ENCODE measurements around the gene ACR.

ACR gene

DNA sequence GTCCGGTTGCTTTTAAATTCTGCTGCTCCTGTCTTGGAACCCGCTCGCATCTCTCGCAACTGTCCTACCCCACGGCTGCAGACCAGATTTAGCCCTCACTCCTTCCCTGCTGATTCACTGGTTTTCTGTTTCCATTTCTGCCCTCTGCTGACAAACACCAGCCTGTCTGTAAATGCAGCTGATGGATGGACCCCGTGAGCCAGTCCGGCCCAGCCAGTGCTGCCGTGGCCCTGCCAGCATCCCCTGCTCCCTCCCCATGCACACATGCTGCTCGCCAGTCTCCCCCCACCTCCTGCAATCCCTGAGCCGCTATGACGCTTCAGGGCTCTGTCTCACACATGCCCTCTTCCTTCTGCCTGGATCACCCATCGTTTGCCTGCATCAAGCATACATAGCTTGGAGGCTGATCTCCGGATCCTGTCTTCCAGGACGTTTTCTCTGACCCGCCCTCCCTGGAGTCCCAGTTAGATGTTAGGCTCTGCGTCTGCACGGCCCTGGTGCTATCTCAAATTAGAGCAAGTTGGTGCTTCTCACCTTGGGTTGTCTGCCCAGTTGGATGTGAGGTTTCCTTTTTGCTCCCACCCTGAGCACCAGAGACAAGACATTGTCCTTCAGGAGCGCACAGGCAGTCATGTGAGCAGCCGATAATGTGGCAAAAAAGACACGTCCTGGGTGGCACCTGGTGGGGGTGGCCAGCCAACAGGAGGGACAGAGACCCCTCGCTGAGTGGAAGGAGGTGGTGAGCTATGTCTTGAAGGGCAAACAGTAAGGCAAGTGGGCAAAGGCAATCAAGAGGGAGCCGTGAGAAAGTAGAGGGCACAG lies 4.3 kb upstream of the ACR start:
- no peak for DNase-seq (ENCODE audit: low read depth)
- TF ChIP-seq, protein P1, sequence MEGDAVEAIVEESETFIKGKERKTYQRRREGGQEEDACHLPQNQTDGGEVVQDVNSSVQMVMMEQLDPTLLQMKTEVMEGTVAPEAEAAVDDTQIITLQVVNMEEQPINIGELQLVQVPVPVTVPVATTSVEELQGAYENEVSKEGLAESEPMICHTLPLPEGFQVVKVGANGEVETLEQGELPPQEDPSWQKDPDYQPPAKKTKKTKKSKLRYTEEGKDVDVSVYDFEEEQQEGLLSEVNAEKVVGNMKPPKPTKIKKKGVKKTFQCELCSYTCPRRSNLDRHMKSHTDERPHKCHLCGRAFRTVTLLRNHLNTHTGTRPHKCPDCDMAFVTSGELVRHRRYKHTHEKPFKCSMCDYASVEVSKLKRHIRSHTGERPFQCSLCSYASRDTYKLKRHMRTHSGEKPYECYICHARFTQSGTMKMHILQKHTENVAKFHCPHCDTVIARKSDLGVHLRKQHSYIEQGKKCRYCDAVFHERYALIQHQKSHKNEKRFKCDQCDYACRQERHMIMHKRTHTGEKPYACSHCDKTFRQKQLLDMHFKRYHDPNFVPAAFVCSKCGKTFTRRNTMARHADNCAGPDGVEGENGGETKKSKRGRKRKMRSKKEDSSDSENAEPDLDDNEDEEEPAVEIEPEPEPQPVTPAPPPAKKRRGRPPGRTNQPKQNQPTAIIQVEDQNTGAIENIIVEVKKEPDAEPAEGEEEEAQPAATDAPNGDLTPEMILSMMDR (IDR thresholded peaks at IDR 0.05; ENCODE audit: insufficient read depth, low read depth, low read length, missing control alignments) = no peak
- no peak overlapping the region for H3K4me3 ChIP-seq (ENCODE audit: low read length)

DNA sequence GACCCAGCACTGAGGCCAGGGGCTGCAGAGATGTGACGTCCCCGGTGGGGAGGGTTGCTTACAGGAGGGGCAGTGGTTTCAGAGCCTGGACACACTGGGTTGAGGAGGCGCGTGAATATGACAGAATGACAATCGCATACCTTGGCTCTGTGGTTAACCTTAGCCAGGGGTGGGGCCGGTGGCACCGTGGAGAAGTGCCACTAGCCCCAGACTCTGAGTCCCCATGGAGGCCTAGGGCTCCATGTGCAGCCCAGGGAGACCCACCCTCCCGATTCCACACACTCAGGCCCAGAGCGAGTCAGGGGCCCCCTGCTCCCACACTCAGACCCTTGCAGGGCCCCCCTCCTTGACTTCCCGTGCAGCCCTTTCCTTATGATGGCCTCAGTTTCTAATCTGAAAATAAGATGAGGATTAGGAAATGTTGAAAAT lies 3.6 kb upstream of the ACR start:
- TF ChIP-seq, protein P1 (IDR thresholded peaks at IDR 0.05; ENCODE audit: insufficient read depth, low read depth, low read length, missing control alignments) = no peak
- no peak overlapping the region for H3K4me3 ChIP-seq (ENCODE audit: low read length)
- no peak for DNase-seq (ENCODE audit: low read depth)

DNA sequence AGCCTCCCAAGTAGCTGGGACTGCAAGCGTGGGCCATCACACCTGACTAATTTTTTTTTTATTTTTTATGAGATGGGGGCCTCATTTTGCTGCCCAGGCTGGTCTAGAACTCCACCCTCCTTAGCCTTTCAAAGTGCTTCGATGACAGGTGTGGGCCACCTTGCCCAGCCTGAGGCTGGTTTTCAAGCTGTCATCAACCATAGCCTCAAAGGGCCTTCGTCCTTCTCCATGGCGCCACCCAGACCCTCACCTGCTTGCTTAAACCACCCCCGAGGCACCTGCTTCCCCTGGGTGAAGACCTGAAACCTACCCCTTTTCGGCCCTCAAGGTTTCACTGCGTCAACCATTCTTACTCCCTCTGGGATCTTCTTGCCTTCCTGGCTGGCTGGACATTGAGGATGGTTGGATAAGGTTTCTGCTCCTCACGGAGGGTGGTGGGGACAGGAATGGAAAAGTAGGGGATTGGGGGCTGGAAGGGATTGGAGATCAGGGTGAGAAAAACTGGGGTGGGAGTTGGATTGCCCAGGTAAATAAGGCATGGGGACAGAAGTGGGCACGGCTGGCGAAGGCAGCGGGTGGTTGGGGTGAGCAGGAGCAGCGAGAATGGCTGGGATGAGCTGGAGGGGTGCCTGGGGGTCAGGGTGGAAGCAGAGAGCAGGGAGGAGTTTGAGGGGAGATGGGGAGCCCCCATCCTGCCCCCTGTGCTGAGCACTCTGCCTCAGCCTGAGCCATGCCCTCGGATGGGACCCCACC lies 2.8 kb upstream of the ACR start:
- H3K4me3 ChIP-seq (ENCODE audit: low read length) = no peak overlapping the region
- TF ChIP-seq, protein P1 (IDR thresholded peaks at IDR 0.05; ENCODE audit: insufficient read depth, low read depth, low read length, missing control alignments) = no peak
- no peak for DNase-seq (ENCODE audit: low read depth)

DNA sequence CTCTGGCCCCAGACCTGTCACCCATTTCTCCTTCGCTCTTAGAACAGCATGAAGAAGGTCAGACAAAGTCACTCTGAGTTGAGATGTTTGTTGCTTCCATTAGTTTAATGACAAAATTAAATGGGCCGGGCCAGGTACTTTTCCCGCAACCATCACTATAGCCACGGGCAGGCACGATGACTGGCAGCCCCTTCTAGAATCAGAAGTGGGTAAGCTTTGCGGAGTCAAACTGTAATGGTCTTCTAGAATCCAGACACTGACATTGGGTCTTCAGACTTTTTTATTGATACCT lies 2.3 kb upstream of the ACR start:
- no peak overlapping the region for H3K4me3 ChIP-seq (ENCODE audit: low read length)
- no peak for DNase-seq (ENCODE audit: low read depth)
- TF ChIP-seq, protein P1 (IDR thresholded peaks at IDR 0.05; ENCODE audit: insufficient read depth, low read depth, low read length, missing control alignments) = no peak

DNA sequence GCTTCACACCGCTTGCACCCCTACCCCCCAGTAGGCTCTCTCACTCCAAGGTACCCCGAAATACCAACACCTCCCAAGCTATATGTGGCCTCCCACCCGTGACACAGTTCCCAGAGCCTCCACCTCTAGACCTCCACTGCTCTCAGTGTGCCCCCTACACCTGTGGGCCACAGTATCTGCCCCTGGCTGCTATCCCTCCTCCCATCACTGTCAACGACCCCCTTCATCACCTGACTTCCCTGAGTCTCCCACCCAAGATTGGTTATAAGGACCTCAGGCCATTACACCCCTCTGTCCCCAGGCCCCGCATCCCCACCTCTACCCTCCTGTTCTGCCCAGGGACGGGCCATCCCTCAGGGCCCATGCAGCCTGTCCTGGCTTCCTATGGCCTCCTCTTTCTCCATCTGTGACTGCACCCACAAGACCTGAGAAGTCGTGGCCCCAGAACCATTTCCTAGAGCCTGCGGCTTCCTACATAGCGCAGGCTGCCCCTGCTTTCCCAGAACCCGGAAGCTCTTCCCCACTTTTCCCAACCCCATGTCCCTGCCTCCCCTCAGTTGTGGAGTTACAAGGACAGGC lies 734 bp downstream of the ACR start:
- no peak for DNase-seq (ENCODE audit: low read depth)

DNA sequence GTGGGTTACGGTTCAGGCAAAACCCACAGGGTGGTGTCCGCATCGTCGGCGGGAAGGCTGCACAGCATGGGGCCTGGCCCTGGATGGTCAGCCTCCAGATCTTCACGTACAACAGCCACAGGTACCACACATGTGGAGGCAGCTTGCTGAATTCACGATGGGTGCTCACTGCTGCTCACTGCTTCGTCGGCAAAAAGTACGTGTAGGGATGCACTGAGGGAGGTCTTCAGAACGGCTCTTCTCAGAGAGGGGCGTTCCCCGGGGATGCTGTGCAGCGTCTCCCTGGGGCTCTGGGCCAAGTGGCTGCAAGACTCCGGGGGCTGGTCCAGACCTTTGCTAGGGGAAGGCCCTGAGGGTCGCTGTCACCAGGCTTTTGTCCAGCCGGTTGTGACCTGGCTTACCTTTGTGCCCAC lies 1.3 kb downstream of the ACR start:
- DNase-seq (ENCODE audit: low read depth) = no peak
- TF ChIP-seq, protein P1 (IDR thresholded peaks at IDR 0.05; ENCODE audit: insufficient read depth, low read depth, low read length, missing control alignments) = no peak
- H3K4me3 ChIP-seq (ENCODE audit: low read length) = no peak overlapping the region

More for the DNA sequence above, 734 bp downstream of the ACR start:
- H3K4me3 ChIP-seq (ENCODE audit: low read length) = no peak overlapping the region
- TF ChIP-seq, protein P1 (IDR thresholded peaks at IDR 0.05; ENCODE audit: insufficient read depth, low read depth, low read length, missing control alignments) = no peak

All from epithelial cell of esophagus (primary cell).